HG03280 (cell line): Measurements from ENCODE around the gene GPRIN1.
A peak's percentile ranks its signal among the peaks of the same experiment; 100 is the strongest.

ENCODE experiments used
- ATAC-seq: cut with Tn5 transposase; IDR thresholded peaks from one replicate; pipeline ENCODE4 v1.9.1; 2021; ENCODE audit warnings: mild to moderate bottlenecking, moderate library complexity; ENCODE audit not compliant: unreplicated experiment

The GPRIN1 gene

DNA sequence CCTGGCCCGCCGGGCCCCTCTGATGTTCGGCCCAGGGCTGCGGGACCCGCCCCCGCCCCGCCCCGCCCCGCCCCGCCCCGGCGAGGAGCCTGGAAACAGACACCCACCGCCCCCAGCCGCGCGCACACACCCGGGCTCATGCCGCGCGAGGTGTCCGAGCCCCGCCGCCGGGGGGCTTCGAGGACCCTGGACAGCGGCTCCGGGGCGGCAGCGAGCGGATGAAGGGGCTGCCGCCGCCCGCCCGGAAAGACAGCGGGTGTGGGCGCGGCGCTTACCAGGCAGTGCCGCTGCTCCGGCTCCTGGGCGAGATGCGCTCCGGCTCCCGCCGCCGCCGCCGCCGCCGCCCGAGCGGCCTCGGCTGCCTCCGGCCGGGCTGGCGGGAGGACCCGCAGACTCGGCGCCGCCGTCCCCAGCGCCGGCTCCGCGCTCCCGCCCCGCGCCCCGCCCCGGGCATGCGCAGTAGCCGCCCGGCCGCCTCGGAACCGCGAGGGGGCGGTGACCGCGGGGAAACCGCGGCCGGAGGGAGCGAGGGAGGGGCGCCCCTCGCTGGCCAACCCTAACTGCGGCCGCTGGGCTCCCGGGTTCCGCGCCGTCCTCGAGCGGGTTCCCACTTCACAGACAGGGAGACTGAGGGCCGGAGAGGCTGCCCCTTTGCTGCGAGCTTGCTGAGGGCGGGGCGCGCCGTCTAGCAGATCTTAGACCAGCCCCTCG lies at the start of gene GPRIN1:
GPRIN1 (minus strand) TSS at position 433 of the 711 bp plus-strand sequence. CDS start 10,322 bp downstream, outside the sequence.
- peak; percentile 84 for ATAC-seq

- no peak for ATAC-seq
Measured at GRCh38 chr5:176659512-176659839, 49.5 kb upstream of the GPRIN1 start.

DNA sequence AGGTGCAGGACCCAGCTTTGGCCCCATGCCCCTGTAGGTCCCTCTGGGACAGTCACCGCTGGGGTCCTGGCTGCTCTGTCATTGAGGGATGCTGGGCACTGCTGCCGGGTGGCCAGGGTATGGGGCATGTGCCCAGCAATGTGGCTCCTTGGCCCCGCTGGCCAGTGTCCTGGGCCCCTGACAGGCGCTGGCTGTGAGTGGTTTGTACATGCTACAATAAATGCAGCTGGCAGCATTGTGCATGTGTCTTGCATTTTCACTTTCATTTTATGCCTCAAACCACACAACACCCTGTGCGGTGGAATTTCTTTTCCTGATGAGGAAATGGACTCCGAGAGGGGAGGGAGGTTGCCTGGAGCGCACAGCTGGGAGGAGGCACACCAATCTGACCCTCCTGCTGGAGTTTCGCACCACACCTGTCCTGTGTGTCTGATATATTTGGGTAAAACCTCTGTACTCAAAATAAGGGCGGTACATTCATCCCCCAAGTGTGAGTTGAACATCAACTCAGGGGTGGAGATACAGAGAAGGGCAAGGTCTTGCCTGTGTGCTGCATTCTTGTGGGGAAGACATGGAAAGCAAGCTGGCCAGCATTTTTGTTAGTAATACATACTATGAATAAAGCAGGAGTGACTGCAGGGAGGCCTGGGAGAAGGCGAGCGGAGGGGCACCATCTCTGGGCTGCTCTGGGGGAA lies 49.0 kb upstream of the GPRIN1 start:
- no peak for ATAC-seq

- no peak for ATAC-seq
Measured at GRCh38 chr5:176658007-176658599, 48.1 kb upstream of the GPRIN1 start.

- ATAC-seq: no peak
Measured at GRCh38 chr5:176656467-176656990, 46.6 kb upstream of the GPRIN1 start.

DNA sequence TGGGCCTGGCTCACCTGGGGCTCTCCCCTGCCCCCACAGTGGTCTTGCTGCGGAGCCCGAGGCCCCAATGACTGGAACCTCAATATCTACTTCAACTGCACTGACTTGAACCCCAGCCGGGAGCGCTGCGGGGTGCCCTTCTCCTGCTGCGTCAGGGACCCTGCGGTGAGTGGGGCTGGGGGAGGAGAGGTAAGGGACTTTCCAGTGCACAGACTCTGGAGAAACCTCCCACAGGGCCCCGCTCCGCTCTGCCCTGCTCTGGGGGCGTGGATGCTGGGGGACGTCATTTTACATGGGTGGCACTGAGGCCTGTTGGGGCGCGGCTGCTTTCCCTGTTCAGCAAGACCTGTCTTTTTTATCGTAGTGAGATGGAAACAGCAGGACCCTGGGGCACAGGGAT lies 44.9 kb upstream of the GPRIN1 start:
- ATAC-seq: no peak

GRCh38 chr5:176653401-176654385 lies 43.7 kb upstream of the GPRIN1 start:
- ATAC-seq: no peak

GRCh38 chr5:176652136-176652535 lies 42.2 kb upstream of the GPRIN1 start:
- ATAC-seq: no peak

DNA sequence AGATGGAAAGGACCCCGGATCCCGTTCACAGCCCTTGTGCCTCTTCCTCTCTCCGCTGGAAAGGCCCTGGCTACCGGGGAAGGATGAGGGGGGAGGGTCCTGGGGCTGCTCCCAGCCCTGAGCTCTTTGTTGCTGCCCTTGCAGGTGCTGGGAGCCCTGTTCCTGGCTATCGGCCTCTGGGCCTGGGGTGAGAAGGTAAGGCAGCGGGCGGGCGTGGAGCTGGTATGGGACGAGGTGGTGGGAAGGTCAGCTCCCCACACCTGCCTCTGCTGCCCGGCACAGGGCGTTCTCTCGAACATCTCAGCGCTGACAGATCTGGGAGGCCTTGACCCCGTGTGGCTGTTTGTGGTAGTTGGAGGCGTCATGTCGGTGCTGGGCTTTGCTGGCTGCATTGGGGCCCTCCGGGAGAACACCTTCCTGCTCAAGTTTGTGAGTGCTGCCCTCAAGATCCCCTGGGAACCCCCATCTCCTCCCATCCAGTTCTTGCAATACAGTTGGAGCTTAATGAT lies 41.6 kb upstream of the GPRIN1 start:
- ATAC-seq: no peak

DNA sequence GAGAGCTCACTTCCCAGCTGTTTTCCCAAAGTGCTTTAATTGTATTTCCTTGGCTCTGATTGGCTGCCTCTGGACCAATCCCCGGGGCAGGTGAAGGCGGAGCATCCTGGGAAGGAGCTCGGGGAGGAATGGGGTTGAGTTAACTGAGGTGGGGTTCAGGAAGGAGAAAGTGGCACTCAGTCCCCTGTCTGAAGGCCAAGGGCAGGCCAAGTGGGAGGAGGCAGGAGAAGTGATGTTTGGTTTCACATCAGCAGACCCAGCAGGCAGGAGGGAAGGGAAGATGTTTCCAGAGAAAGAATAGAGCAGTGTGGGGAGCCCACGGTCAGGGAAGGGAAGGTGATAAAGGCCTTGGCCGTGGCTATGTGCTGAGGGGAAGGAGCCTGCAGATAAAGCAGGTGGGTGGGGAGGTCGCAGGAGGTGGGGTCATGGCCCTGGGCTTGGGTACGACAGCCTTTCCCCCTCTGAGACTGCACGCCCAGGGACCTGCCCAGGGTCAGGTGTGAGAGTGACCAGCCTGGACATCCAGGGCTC lies 40.5 kb upstream of the GPRIN1 start:
- no peak for ATAC-seq

GRCh38 chr5:176648474-176649194 lies 38.7 kb upstream of the GPRIN1 start:
- no peak for ATAC-seq

- ATAC-seq: no peak
Measured at GRCh38 chr5:176647843-176648473, 38.0 kb upstream of the GPRIN1 start.

GRCh38 chr5:176647030-176647842 lies 37.3 kb upstream of the GPRIN1 start, which contains the start of gene TSPAN17:
Gene TSPAN17 (plus strand): TSS chr5:176647484. CDS start chr5:176647616, 132 bp downstream.
- peak; percentile 96 for ATAC-seq

DNA sequence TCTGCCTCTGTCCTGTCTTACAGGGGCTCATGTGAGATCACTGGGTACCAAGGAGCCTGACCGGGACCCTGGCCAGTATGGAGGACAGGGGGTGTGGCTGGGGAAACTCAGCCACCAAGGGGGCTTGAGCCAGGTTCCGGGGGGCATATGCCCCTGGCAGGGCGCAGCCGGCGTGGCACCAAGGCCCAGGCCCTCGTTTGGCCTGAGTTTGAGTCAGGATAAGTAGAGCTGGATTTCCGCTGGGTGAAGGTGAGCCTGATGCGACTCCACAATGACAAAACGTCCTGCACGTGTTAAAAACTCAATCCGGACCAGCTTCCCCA lies 36.7 kb upstream of the GPRIN1 start:
- ATAC-seq: peak; percentile 10

DNA sequence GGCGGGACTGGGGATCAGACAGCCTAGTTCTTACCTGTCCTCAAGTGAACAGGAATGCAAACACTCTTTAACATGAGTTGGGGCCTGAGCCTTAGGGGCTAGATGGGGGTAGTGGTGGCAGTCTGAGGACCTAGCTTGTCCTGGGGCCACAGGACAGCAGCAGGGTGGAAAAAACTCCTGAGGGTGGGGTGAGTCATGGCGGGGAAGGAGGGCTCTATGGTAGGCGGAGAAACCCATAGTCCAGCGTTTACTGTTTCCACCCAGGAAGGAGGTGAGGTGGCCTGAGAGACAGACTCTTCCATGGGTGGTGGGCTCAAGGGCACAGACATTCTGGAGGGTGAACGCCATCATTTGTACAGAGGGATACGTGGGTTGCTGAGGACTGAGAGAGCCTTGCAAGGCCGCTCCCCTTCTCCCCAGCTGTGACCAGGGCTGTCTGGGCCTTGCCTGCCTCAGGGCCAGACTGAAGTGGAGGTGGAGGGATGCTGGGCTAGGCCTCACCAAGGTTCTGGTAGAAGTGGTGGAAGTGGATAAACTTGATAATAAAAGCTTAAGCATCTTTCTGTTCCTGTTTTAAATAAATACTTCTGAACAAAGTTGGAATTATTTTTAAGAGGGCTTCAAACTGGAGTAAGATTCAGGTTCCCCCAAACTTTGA lies 36.2 kb upstream of the GPRIN1 start:
- ATAC-seq: no peak

- ATAC-seq: no peak
Measured at GRCh38 chr5:176644878-176645670, 35.1 kb upstream of the GPRIN1 start.

- ATAC-seq: no peak
Measured at GRCh38 chr5:176644294-176644693, 34.3 kb upstream of the GPRIN1 start.
